Epithelial cell of proximal tubule (primary cell): ENCODE results near the gene TMPRSS3. TPM values are rescaled to one million over a fixed set of nuclear protein-coding genes. Genes with fewer than 3 reads are reported as not detected.

ENCODE experiments used
- DNase-seq: peaks from one replicate; pipeline ENCODE4 v3.0.0-alpha.2; 2011; ENCODE audit warnings: low read depth
- H3K4me3 ChIP-seq: 2 replicates; pipeline ENCODE4 v1.5.1; 2011; ENCODE audit warnings: low read depth, mild to moderate bottlenecking, low read length
- total RNA-seq: library from RNA; depleted of rRNA; stranded (reverse); fragments of >200 nt; gene quantifications from 2 replicates; pipeline ENCODE4 v1.2.3, GENCODE V29; 2015
- TF ChIP-seq, protein P1 (sequence below): conservative IDR thresholded peaks from 2 replicates; pipeline ENCODE4 v1.5.1; 2012; ENCODE audit warnings: low read depth, mild to moderate bottlenecking, low read length

The TMPRSS3 gene
- total RNA-seq, 1 donor from 2014 or later: 2.0 TPM

DNA sequence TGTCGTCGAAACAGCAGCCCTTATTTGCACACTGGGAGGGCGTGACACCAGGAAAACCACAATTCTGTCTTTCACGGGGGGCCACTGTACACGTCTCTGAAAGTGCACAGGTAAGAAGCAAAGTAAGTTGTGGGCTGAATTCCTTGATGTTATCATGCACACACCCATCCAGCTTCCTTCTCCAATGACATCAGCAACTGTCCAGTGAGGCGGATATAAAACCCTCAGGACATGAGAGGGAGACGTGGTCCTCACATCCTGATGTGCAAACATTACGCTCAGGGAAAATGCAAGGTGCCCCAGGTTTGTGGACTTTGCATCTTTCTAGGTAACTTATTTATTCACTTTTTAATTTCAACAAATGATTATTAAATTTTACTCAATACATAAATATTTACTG lies 32.5 kb downstream of the TMPRSS3 start:
- no peak overlapping the region for H3K4me3 ChIP-seq
- no peak for DNase-seq
- TF ChIP-seq, protein P1, sequence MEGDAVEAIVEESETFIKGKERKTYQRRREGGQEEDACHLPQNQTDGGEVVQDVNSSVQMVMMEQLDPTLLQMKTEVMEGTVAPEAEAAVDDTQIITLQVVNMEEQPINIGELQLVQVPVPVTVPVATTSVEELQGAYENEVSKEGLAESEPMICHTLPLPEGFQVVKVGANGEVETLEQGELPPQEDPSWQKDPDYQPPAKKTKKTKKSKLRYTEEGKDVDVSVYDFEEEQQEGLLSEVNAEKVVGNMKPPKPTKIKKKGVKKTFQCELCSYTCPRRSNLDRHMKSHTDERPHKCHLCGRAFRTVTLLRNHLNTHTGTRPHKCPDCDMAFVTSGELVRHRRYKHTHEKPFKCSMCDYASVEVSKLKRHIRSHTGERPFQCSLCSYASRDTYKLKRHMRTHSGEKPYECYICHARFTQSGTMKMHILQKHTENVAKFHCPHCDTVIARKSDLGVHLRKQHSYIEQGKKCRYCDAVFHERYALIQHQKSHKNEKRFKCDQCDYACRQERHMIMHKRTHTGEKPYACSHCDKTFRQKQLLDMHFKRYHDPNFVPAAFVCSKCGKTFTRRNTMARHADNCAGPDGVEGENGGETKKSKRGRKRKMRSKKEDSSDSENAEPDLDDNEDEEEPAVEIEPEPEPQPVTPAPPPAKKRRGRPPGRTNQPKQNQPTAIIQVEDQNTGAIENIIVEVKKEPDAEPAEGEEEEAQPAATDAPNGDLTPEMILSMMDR: no peak

DNA sequence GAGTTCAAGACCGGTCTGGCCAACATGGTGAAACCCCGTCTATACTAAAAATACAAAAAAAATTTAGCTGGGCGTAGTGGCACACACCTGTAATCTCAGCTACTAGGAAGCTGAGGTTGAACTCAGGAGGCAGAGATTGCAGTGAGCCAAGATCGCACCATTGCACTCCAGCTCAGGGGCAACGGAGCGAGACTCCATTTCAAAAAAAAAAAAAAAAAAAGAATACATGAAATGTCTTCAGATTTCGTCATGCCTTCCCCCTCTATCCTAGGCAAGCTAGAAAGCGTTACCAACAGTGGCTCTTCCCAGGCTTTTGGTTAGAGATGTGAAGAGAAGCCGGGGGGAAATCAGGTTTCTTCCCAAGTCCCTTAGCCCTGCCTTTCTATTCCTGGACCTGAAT lies 33.2 kb downstream of the TMPRSS3 start:
- TF ChIP-seq, protein P1: no peak
- DNase-seq: no peak

DNA sequence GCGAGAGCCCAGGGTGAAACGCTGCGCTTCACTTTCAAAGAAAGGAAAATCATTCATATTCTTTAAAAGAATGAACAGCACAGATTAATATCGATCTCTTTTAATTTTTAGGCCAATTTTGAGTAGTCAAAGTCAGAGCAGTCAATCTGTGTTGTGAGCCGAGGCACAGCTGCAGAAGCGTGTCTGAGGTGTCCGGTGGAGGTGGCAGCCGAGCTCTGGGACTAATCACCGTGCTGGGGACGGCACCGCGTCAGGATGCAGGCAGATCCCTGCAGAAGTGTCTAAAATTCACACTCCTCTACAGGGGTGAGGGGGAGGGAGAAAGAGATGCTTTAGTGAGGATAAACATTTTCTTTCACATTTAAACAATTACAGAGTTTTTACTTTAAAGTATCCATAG lies 33.7 kb downstream of the TMPRSS3 start:
- TF ChIP-seq, protein P1: no peak
- no peak for DNase-seq
- H3K4me3 ChIP-seq: no peak overlapping the region

More for the DNA sequence above, 33.2 kb downstream of the TMPRSS3 start:
- no peak overlapping the region for H3K4me3 ChIP-seq

DNA sequence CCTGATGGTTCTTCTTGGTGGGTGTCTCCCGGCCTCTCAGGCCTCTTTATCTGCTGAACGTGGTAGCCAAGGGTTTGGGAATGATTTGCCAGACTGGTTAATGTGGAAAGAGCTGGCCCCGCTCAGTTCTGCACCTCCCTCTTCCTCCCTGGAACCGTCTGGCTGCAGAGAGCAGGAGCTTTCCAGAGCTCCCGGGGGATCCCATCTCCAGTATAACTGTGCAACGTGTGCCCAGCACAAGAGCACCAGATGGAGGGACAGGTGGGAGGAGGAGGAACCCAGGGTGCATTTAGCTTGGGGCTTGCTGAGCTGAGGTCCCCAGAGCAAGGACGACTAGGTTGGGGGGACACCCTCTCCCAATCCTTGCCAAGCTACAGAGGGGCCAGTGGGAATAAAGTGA lies 34.6 kb downstream of the TMPRSS3 start:
- no peak overlapping the region for H3K4me3 ChIP-seq
- TF ChIP-seq, protein P1: no peak
- DNase-seq: no peak

DNA sequence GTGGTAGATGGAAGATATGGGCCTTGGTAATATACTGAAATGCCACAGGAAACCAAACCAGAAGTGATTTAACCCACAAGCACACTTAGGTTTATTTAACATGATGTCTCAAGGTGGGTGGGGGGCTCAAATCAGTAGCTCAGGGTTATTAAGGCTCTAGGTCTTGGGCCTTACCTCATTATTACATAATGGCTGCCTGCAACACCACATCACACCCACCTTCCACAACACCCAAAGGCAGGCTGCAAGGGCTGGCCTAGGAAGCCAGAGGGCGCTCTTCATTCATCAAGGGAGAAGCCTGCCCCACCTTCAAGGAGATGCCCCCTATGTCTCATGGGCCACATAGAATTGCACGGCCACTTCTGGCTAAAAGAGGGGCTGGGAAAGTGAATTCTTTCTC lies 35.5 kb downstream of the TMPRSS3 start:
- TF ChIP-seq, protein P1: no peak
- DNase-seq: no peak
- H3K4me3 ChIP-seq: no peak overlapping the region

DNA sequence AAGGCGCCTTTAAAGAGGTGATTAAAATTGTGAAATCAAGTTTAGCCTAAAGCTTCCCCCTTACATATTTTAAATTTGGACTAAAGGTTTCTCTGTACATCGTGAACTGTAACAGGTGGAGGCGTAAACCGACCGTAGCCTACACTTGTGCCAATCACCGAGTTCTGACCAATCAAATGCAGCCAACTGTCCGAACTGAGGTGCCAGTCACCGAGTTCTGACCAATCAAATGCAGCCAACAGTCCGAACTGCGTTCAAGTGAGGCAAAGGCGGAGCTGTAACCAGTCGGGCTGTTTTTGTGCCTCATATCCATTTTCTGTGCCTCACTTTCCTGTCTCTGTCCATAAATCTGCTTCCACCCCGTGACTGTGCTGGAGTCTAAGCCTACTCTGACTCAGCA lies 36.9 kb downstream of the TMPRSS3 start:
- no peak for DNase-seq
- H3K4me3 ChIP-seq: no peak overlapping the region
- TF ChIP-seq, protein P1: no peak

DNA sequence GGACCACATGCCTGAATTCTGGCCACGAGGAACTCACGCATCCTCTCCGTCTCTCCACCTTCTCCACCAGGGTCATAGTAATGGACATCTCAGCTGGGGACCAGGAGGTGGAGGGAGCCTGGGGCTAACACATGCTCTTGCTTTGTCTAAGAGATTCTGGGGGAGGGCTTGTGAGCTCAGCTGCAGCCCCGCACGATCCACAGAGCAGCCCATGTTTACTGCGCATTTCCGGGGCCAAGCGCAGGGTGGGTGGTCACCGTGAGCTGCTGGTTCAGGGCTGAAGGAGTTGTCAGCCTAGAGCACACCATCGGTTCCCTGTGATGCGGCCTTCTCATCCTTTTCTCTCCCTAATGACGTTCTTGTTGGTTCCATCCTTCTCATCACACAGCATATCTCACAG lies 37.6 kb downstream of the TMPRSS3 start:
- TF ChIP-seq, protein P1: no peak
- no peak for DNase-seq
- H3K4me3 ChIP-seq: no peak overlapping the region
